ENCODE results near the gene WDR62. TPM values are rescaled to one million over a fixed set of nuclear protein-coding genes. Genes with fewer than 3 reads are reported as not detected.

The WDR62 gene
- total and polyA plus RNA-seq, 2 of the 8 experiments (the other 6 are each of a cell fraction or from before 2014, with no cell fraction given) = 28.2 to 39.5 TPM

DNA sequence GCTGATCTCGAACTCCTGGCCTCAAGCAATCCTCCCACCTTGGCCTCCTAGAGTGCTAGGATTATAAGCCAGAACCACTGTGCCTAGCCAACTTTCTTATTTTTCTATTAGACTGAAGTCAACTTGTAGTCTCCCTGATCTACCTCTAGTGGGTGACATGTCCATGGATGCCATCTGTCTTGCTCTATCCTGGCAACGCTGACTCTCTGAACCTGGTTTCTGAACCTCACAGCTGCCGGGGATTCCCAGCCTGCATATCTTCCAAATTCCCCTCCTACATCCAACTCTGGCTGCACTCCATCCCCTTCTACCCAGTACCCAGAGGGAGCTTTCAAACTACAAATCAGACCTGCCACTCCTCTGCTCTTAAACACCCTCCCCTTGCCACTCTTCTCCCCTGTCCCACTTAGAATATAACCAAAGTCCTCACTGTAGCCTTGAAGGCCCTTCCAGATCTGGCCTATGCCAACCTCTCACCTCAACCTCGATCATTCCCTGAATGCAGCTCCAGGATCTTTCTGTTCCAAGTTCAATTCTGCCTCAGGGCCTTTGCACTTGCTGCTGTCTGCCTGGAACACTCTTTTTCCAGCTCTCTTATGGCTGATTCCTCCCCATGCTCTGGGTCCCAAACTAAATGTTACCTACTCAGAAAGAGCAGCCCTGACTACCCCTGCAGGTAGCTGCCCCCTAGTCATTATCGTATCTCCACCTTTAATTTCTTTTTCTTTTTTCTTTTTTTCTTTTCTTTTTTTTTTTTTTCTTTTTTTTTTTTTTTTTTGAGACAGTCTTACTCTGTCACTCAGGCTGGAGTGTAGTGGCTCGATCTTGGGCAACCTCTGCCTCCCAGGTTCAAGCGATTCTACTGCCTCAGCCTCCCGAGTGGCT is 24.2 kb upstream of the WDR62 start (continued):
- TF ChIP-seq KDM1A (IDR thresholded peaks at IDR 0.05; ENCODE audit: borderline replicate concordance, low read length) (peak; percentile 39; the same call in 1 of the 2 replicates), BRCA1 (IDR thresholded peaks at IDR 0.05; ENCODE audit: low read depth, low read length) (no peak)
- TF ChIP-seq, protein P1, sequence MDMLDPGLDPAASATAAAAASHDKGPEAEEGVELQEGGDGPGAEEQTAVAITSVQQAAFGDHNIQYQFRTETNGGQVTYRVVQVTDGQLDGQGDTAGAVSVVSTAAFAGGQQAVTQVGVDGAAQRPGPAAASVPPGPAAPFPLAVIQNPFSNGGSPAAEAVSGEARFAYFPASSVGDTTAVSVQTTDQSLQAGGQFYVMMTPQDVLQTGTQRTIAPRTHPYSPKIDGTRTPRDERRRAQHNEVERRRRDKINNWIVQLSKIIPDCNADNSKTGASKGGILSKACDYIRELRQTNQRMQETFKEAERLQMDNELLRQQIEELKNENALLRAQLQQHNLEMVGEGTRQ (IDR thresholded peaks at IDR 0.05; ENCODE audit: low read length) = no peak
